ENCODE results near the gene MS4A10.
"Not testable (repeated sequence)": the region's sequence is repeated elsewhere in the genome, so short reads cannot be mapped to it uniquely, and the experiment has no call there.

MS4A10 gene

GRCh38 chr11:60754887-60755286 is 30.2 kb upstream of the MS4A10 start:
- WGBS (ENCODE audit: insufficient coverage, insufficient read length), result no CpG with 5 or more reads among the region's 6 CpGs
- no peaks in the 10 kb centered on the region for H3K27me3 ChIP-seq (ENCODE audit: control insufficient read depth, insufficient read depth, low read length)
- no peak for DNase-seq (ENCODE audit: low read depth, low spot score)
- no peaks in the 10 kb centered on the region for H3K36me3 ChIP-seq (ENCODE audit: control insufficient read depth, insufficient read depth, low read length)
- no peaks in the 10 kb centered on the region for H3K9me3 ChIP-seq (ENCODE audit: control insufficient read depth, insufficient read depth, low read length)
- no peak overlapping the region for H3K4me3 ChIP-seq (ENCODE audit: low read length)
- no peak overlapping the region for H3K27ac ChIP-seq (ENCODE audit: low read length)
- H3K4me1 ChIP-seq (ENCODE audit: control insufficient read depth, insufficient read depth, low read length), result no peaks in the 10 kb centered on the region

GRCh38 chr11:60756307-60757032 is 28.7 kb upstream of the MS4A10 start, which contains the start of gene MS4A15:
Gene MS4A15 (plus strand): TSS chr11:60756867. CDS start chr11:60763734, 6,867 bp downstream.
- WGBS (ENCODE audit: insufficient coverage, insufficient read length), result no CpG with 5 or more reads among the region's 14 CpGs
- H3K27me3 ChIP-seq (ENCODE audit: control insufficient read depth, insufficient read depth, low read length), result no peaks in the 10 kb centered on the region
- H3K4me3 ChIP-seq (ENCODE audit: low read length), result no peak within 1 kb of the TSS
- no peak within 1 kb of the TSS for H3K27ac ChIP-seq (ENCODE audit: low read length)
- no peaks in the 10 kb centered on the region for H3K4me1 ChIP-seq (ENCODE audit: control insufficient read depth, insufficient read depth, low read length)
- H3K9me3 ChIP-seq (ENCODE audit: control insufficient read depth, insufficient read depth, low read length), result no peaks in the 10 kb centered on the region
- peak; percentile 41 for DNase-seq (ENCODE audit: low read depth, low spot score)
- no peaks in the 10 kb centered on the region for H3K36me3 ChIP-seq (ENCODE audit: control insufficient read depth, insufficient read depth, low read length)

- no peak overlapping the region for H3K4me3 ChIP-seq (ENCODE audit: low read length)
- H3K27me3 ChIP-seq (ENCODE audit: control insufficient read depth, insufficient read depth, low read length), result no peaks in the 10 kb centered on the region
- no peaks in the 10 kb centered on the region for H3K36me3 ChIP-seq (ENCODE audit: control insufficient read depth, insufficient read depth, low read length)
- no peaks in the 10 kb centered on the region for H3K4me1 ChIP-seq (ENCODE audit: control insufficient read depth, insufficient read depth, low read length)
- DNase-seq (ENCODE audit: low read depth, low spot score), result no peak
- no peaks in the 10 kb centered on the region for H3K9me3 ChIP-seq (ENCODE audit: control insufficient read depth, insufficient read depth, low read length)
- WGBS (ENCODE audit: insufficient coverage, insufficient read length), result no CpG with 5 or more reads among the region's 19 CpGs
- no peak overlapping the region for H3K27ac ChIP-seq (ENCODE audit: low read length)
Observed at GRCh38 chr11:60757231-60757800, 27.8 kb upstream of the MS4A10 start.

GRCh38 chr11:60758671-60759070 is 26.5 kb upstream of the MS4A10 start:
- not testable (repeated sequence) for H3K4me3 ChIP-seq (ENCODE audit: low read length); H3K27me3 ChIP-seq (ENCODE audit: control insufficient read depth, insufficient read depth, low read length)

GRCh38 chr11:60759438-60760225 is 25.5 kb upstream of the MS4A10 start:
- not testable (repeated sequence) for H3K9me3 ChIP-seq (ENCODE audit: control insufficient read depth, insufficient read depth, low read length); H3K36me3 ChIP-seq (ENCODE audit: control insufficient read depth, insufficient read depth, low read length); H3K4me3 ChIP-seq (ENCODE audit: low read length); H3K4me1 ChIP-seq (ENCODE audit: control insufficient read depth, insufficient read depth, low read length); DNase-seq (ENCODE audit: low read depth, low spot score); H3K27me3 ChIP-seq (ENCODE audit: control insufficient read depth, insufficient read depth, low read length); H3K27ac ChIP-seq (ENCODE audit: low read length)
- WGBS (ENCODE audit: insufficient coverage, insufficient read length), result no CpG with 5 or more reads among the region's 22 CpGs

More at GRCh38 chr11:60758671-60759070, 26.5 kb upstream of the MS4A10 start:
- H3K36me3 ChIP-seq (ENCODE audit: control insufficient read depth, insufficient read depth, low read length); H3K27ac ChIP-seq (ENCODE audit: low read length); H3K4me1 ChIP-seq (ENCODE audit: control insufficient read depth, insufficient read depth, low read length); DNase-seq (ENCODE audit: low read depth, low spot score); H3K9me3 ChIP-seq (ENCODE audit: control insufficient read depth, insufficient read depth, low read length): not testable (repeated sequence)
- no CpG with 5 or more reads among the region's 4 CpGs for WGBS (ENCODE audit: insufficient coverage, insufficient read length)

GRCh38 chr11:60761436-60762190 is 23.5 kb upstream of the MS4A10 start:
- Histone ChIP-seq H3K4me1 (ENCODE audit: control insufficient read depth, insufficient read depth, low read length) (no peaks in the 10 kb centered on the region), H3K9me3 (ENCODE audit: control insufficient read depth, insufficient read depth, low read length) (no peaks in the 10 kb centered on the region), H3K27ac (ENCODE audit: low read length) (no peak overlapping the region), H3K36me3 (ENCODE audit: control insufficient read depth, insufficient read depth, low read length) (no peaks in the 10 kb centered on the region), H3K27me3 (ENCODE audit: control insufficient read depth, insufficient read depth, low read length) (no peaks in the 10 kb centered on the region), H3K4me3 (ENCODE audit: low read length) (no peak overlapping the region)
- no peak for DNase-seq (ENCODE audit: low read depth, low spot score)
- no CpG with 5 or more reads among the region's 4 CpGs for WGBS (ENCODE audit: insufficient coverage, insufficient read length)

- Histone ChIP-seq H3K4me1 (ENCODE audit: control insufficient read depth, insufficient read depth, low read length) (no peaks in the 10 kb centered on the region), H3K36me3 (ENCODE audit: control insufficient read depth, insufficient read depth, low read length) (no peaks in the 10 kb centered on the region), H3K4me3 (ENCODE audit: low read length) (no peak overlapping the region), H3K27me3 (ENCODE audit: control insufficient read depth, insufficient read depth, low read length) (no peaks in the 10 kb centered on the region), H3K27ac (ENCODE audit: low read length) (no peak overlapping the region), H3K9me3 (ENCODE audit: control insufficient read depth, insufficient read depth, low read length) (no peaks in the 10 kb centered on the region)
- DNase-seq (ENCODE audit: low read depth, low spot score), result no peak
- no CpG with 5 or more reads among the region's 11 CpGs for WGBS (ENCODE audit: insufficient coverage, insufficient read length)
Observed at GRCh38 chr11:60762851-60763691, 22.1 kb upstream of the MS4A10 start.

GRCh38 chr11:60763692-60764369 is 21.3 kb upstream of the MS4A10 start:
- Histone ChIP-seq H3K36me3 (ENCODE audit: control insufficient read depth, insufficient read depth, low read length) (no peaks in the 10 kb centered on the region), H3K9me3 (ENCODE audit: control insufficient read depth, insufficient read depth, low read length) (no peaks in the 10 kb centered on the region), H3K4me1 (ENCODE audit: control insufficient read depth, insufficient read depth, low read length) (no peaks in the 10 kb centered on the region), H3K27ac (ENCODE audit: low read length) (no peak overlapping the region), H3K27me3 (ENCODE audit: control insufficient read depth, insufficient read depth, low read length) (no peaks in the 10 kb centered on the region), H3K4me3 (ENCODE audit: low read length) (no peak overlapping the region)
- no CpG with 5 or more reads among the region's 11 CpGs for WGBS (ENCODE audit: insufficient coverage, insufficient read length)
- DNase-seq (ENCODE audit: low read depth, low spot score), result no peak

GRCh38 chr11:60764879-60765278 is 20.3 kb upstream of the MS4A10 start:
- H3K4me3 ChIP-seq (ENCODE audit: low read length), result no peak overlapping the region
- WGBS (ENCODE audit: insufficient coverage, insufficient read length), result no CpG with 5 or more reads among the region's 1 CpG
- no peaks in the 10 kb centered on the region for H3K36me3 ChIP-seq (ENCODE audit: control insufficient read depth, insufficient read depth, low read length)
- DNase-seq (ENCODE audit: low read depth, low spot score), result no peak
- no peak overlapping the region for H3K27ac ChIP-seq (ENCODE audit: low read length)
- no peaks in the 10 kb centered on the region for H3K9me3 ChIP-seq (ENCODE audit: control insufficient read depth, insufficient read depth, low read length)
- no peaks in the 10 kb centered on the region for H3K4me1 ChIP-seq (ENCODE audit: control insufficient read depth, insufficient read depth, low read length)
- H3K27me3 ChIP-seq (ENCODE audit: control insufficient read depth, insufficient read depth, low read length), result no peaks in the 10 kb centered on the region

Measured in iPS DF 6.9 (cell line).